K562 (cell line): ENCODE results near the gene RAI1. TPM values are rescaled to one million over a fixed set of nuclear protein-coding genes. Genes with fewer than 3 reads are reported as not detected.

Source experiments
- ARID4B ChIP-seq: sonication (generic); formaldehyde crosslinking; IDR thresholded peaks from 2 replicates; pipeline ENCODE4 v1.8.0; 2022; ENCODE audit warnings: mild to moderate bottlenecking, missing genetic modification reagents
- FOXK1 ChIP-seq: sonication (generic); formaldehyde crosslinking; IDR thresholded peaks from 2 replicates; pipeline ENCODE4 v1.8.0; 2022; ENCODE audit warnings: missing genetic modification reagents, mild to moderate bottlenecking, borderline replicate concordance
- HSF4 ChIP-seq: fragments of 250-450 bp; sonication (Bioruptor Pico); IDR thresholded peaks from 2 replicates; pipeline ENCODE4 v2.1.2; 2022; ENCODE audit warnings: mild to moderate bottlenecking, moderate library complexity, borderline replicate concordance
- KAT8 ChIP-seq: fragments of 450-650 bp; IDR thresholded peaks from 2 replicates; pipeline ENCODE4 v1.6.1; 2016; ENCODE audit warnings: low read depth, mild to moderate bottlenecking
- LEF1 ChIP-seq: fragments of 450-650 bp; IDR thresholded peaks from 2 replicates; pipeline ENCODE4 v1.6.1; 2016; ENCODE audit warnings: mild to moderate bottlenecking
- MYC ChIP-seq, 2 experiments: fragments of 250-450 bp in 1 of 2; sonication (Bioruptor Pico) in 1 of 2; IDR thresholded peaks; 2 replicates each; pipeline versions ENCODE4 v1.5.1 to v1.6.1; 2012 to 2021; ENCODE audit warnings: low read depth in 2 of 2, borderline replicate concordance in 1 of 2, improper control_type of control experiment in 1 of 2, low read length in 1 of 2, mild to moderate bottlenecking in 1 of 2, moderate library complexity in 1 of 2
- PRDM10 ChIP-seq: fragments of 450-650 bp; IDR thresholded peaks from 2 replicates; pipeline ENCODE4 v1.6.1; 2018; ENCODE audit not compliant: partially characterized antibody
- SIX5 ChIP-seq, 2 experiments: IDR thresholded peaks; 2 replicates each; pipeline ENCODE4 v1.6.1; 2011; ENCODE audit warnings: low read length in 2 of 2, borderline replicate concordance in 1 of 2, low read depth in 1 of 2, mild to moderate bottlenecking in 1 of 2, moderate library complexity in 1 of 2; ENCODE audit not compliant: insufficient read depth in 1 of 2
- TAF7 ChIP-seq: fragments of 450-650 bp; IDR thresholded peaks from 2 replicates; pipeline ENCODE4 v1.6.1; 2016; ENCODE audit warnings: missing genetic modification characterization, missing compliant biosample characterization
- TCF3 ChIP-seq: sonication (generic); formaldehyde crosslinking; IDR thresholded peaks from 2 replicates; pipeline ENCODE4 v1.4.0; 2020; ENCODE audit warnings: mild to moderate bottlenecking, missing genetic modification reagents
- TRIM24 ChIP-seq, 2 experiments: fragments of 450-650 bp; IDR thresholded peaks; 2 replicates each; pipeline ENCODE4 v1.6.1; 2016
- ZNF24 ChIP-seq: fragments of 450-650 bp; IDR thresholded peaks from 2 replicates; pipeline ENCODE4 v1.6.1; 2016
- ZNF280A ChIP-seq: fragments of 450-650 bp; IDR thresholded peaks from 2 replicates; pipeline ENCODE4 v1.6.1; 2018; ENCODE audit warnings: mild to moderate bottlenecking, low read depth; ENCODE audit not compliant: partially characterized antibody
- polyA plus RNA-seq, 8 experiments: library from polyadenylated mRNA; depleted of rRNA in 4 of 8; stranded (reverse) in 5 of 8; unstranded in 3 of 8; fragments of >200 nt; fragmentation: Nextera tagmentation in 2 of 8; fragmentation: Illumina TruSeq in 1 of 8; extraction: Ambion mirVana in 2 of 8; extraction: Trizol in 1 of 8; gene quantifications; 2 replicates each; pipeline versions ENCODE4 v1.2.1 to v1.2.3, GENCODE V29; 2011 to 2014; ENCODE audit warnings: inconsistent platforms in 1 of 8, missing spikeins in 1 of 8
- total RNA-seq, 7 experiments: library from RNA; depleted of rRNA in 6 of 7; stranded (reverse); fragments of >200 nt in 6 of 7; fragmentation: Illumina TruSeq in 2 of 7; extraction: Trizol in 2 of 7; gene quantifications; 2 replicates each; pipeline versions ENCODE4 v1.2.1 to v1.2.3, GENCODE V29; 2011 to 2021; ENCODE audit warnings: low replicate concordance in 1 of 7
- TF ChIP-seq, protein P1 (sequence below): fragments of 450-650 bp; formaldehyde crosslinking; IDR thresholded peaks from 2 replicates; pipeline ENCODE4 v1.4.0; 2022; ENCODE audit warnings: missing genetic modification characterization

The RAI1 gene
- total and polyA plus RNA-seq, 9 of the 15 experiments (the other 6 are each of a cell fraction or from before 2014, with no cell fraction given) = 0.68 to 19.9 (median 5.5) TPM

GRCh38 chr17:17837966-17838962, 157.0 kb downstream of the RAI1 start (continued):
- peak; percentile 73 for TF ChIP-seq PRDM10
- peak; percentile 7 for TF ChIP-seq ZNF280A
- peak; percentile 47; the same call in 1 of the 2 replicates for TF ChIP-seq TCF3
- no peak for TF ChIP-seq KAT8
- TF ChIP-seq, protein P1, sequence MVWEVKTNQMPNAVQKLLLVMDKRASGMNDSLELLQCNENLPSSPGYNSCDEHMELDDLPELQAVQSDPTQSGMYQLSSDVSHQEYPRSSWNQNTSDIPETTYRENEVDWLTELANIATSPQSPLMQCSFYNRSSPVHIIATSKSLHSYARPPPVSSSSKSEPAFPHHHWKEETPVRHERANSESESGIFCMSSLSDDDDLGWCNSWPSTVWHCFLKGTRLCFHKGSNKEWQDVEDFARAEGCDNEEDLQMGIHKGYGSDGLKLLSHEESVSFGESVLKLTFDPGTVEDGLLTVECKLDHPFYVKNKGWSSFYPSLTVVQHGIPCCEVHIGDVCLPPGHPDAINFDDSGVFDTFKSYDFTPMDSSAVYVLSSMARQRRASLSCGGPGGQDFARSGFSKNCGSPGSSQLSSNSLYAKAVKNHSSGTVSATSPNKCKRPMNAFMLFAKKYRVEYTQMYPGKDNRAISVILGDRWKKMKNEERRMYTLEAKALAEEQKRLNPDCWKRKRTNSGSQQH (CRISPR knock-in tag) = no peak
- no peak; the same call in 1 of the 2 replicates for TF ChIP-seq MYC (IDR thresholded peaks at IDR 0.05; ENCODE audit: low read depth, low read length)
- no peak for TF ChIP-seq MYC (CRISPR knock-in tag; IDR thresholded peaks at IDR 0.05; ENCODE audit: borderline replicate concordance, low read depth)
- TF ChIP-seq FOXK1 = no peak
- no peak for TF ChIP-seq HSF4 (CRISPR knock-in tag)
- no peak for TF ChIP-seq SIX5 (IDR thresholded peaks at IDR 0.05; ENCODE audit: borderline replicate concordance in 1 of 2, insufficient read depth in 1 of 2, low read depth in 1 of 2, low read length in 2 of 2)
- TF ChIP-seq TRIM24 (IDR thresholded peaks at IDR 0.05) = no peak
- no peak for TF ChIP-seq TAF7 (tag)
- peak; percentile 76 for TF ChIP-seq LEF1
- TF ChIP-seq ARID4B (CRISPR knock-in tag) = no peak; the same call in 1 of the 2 replicates
- TF ChIP-seq ZNF24 = no peak
